GM18909 (cell line): ENCODE measurements around the gene MPHOSPH9.

Experiments used
- ATAC-seq: cut with Tn5 transposase; IDR thresholded peaks from one replicate; pipeline ENCODE4 v1.9.1; 2021; ENCODE audit warnings: mild to moderate bottlenecking; ENCODE audit not compliant: unreplicated experiment, poor library complexity

The MPHOSPH9 gene

DNA sequence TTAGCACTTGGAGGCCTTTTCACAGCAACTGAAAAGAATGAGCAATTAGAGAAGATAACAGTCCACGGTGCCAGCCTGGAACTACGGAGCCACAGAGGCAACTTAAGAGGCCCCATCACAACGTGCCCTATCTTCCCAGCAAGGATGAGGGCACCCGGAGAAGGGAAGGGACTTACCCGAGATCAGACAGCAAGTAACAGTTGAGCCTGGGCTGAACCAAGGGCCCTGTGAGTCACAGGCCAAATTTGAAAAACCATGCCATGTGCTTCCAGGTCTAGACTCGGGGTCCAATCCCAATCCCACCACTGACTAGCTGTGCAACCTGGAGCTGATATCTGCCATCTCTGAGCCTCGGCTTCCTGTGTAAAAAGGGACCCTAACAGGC is 124.3 kb downstream of the MPHOSPH9 start:
- ATAC-seq, result no peak

DNA sequence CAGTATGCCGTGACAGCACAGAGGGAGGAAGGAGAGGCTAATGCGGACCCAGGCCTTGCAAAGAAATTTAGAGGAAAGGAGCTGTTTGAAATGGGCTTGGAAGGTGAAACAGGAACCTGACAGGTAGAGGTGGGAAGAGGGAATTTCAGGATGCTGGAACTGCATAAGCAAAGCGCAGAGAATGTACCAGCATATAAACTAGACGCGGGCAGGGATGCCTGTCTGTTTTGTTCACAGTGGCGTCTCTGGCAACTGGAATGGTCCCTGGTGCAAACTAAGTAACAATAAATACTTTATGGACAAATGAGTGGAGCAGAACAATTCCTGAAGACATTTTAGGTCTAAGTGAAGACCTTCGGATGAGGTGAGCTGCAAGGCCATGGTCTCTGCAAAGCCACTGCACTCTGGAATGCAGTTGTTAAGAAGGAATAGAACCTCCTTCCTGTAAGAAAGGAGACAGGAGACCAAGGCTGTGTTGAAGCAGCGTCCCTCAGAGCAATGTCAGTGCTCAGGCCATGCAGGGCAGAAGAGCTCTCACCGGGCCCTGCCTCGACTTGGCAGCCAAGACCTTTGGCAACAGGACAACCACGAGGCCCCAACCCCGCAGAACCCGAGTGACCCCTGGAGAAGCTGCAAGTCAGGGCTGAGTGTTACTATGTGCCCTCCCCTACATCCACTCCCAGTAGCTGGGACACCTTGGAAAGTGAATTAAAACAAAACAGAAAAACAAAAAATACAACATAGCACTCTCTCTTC is 124.8 kb downstream of the MPHOSPH9 start:
- no peak for ATAC-seq

DNA sequence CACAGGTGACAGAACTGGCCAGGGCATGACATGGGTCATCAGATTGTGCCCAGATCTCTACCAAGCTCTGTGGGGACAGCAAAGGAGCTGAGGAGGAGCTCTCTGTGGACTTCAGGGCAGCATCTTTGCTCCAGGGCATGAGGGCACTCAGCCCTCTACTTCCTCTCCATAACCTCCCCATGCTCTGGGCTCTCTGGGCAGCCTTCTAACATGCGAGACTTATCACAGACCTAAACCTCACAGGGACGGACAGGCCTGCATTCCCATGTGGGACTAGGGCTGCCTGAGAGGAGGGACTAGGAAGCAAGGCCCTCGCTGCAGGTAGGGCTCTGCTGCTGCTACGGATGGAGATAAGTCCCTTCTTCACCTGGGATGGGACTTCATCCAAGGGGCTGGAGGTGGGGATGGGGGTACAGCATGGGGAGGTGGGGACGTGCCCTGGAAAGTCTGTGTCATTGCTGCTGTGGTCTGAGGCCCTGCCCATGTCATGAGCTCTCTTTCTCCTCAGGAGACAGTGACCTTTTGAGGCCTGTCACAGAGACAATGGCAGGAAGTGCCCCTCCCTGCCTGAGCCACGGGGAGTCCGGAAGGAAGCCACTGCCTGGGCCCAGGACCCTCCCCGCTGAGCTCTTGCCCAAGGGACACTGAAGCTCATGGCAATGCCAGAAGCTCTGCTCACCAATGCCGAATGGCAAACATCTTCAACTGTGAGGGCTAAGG is 126.1 kb downstream of the MPHOSPH9 start:
- no peak for ATAC-seq

GRCh38 chr12:123105211-123105826 is 127.6 kb downstream of the MPHOSPH9 start:
- ATAC-seq, result no peak

GRCh38 chr12:123104809-123105208 is 128.1 kb downstream of the MPHOSPH9 start:
- no peak for ATAC-seq
